Mammary epithelial cell (primary cell): ENCODE data around the gene CAMTA1.

ENCODE experiments used
- EZH2 ChIP-seq: IDR thresholded peaks from 2 replicates; pipeline ENCODE4 v1.6.1; 2012; ENCODE audit warnings: low read length, inconsistent platforms, borderline replicate concordance
- TF ChIP-seq, protein P1 (sequence below), 2 donors: IDR thresholded peaks in 1 of 2; conservative IDR thresholded peaks in 1 of 2; 2 replicates each; pipeline ENCODE4 v1.5.1; 2011 to 2012; ENCODE audit warnings: inconsistent platforms in 2 of 2, low read length in 2 of 2, mild to moderate bottlenecking in 2 of 2, control low read depth in 1 of 2, low read depth in 1 of 2; ENCODE audit not compliant: insufficient read depth in 1 of 2; ENCODE audit errors: extremely low read depth in 1 of 2

- TF ChIP-seq, protein P1, sequence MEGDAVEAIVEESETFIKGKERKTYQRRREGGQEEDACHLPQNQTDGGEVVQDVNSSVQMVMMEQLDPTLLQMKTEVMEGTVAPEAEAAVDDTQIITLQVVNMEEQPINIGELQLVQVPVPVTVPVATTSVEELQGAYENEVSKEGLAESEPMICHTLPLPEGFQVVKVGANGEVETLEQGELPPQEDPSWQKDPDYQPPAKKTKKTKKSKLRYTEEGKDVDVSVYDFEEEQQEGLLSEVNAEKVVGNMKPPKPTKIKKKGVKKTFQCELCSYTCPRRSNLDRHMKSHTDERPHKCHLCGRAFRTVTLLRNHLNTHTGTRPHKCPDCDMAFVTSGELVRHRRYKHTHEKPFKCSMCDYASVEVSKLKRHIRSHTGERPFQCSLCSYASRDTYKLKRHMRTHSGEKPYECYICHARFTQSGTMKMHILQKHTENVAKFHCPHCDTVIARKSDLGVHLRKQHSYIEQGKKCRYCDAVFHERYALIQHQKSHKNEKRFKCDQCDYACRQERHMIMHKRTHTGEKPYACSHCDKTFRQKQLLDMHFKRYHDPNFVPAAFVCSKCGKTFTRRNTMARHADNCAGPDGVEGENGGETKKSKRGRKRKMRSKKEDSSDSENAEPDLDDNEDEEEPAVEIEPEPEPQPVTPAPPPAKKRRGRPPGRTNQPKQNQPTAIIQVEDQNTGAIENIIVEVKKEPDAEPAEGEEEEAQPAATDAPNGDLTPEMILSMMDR (conservative IDR thresholded peaks at IDR 0.05 in 1 of 2, IDR thresholded peaks at IDR 0.05 in 1 of 2; ENCODE audit: extremely low read depth in 1 of 2, insufficient read depth in 1 of 2, low read depth in 1 of 2, low read length in 2 of 2) = no peak
- TF ChIP-seq EZH2 = no peak
These were observed 898.3 kb downstream of the CAMTA1 start for GRCh38 chr1:7683521-7683920.
